Prostate gland (tissue), 2 donors: ENCODE measurements around the gene NAA30. TPM values are rescaled to one million over a fixed set of nuclear protein-coding genes. Genes with fewer than 3 reads are reported as not detected.

Source experiments
- DNase-seq: peaks from one replicate; pipeline ENCODE4 v3.0.0-alpha.2; 2019; ENCODE audit warnings: low spot score
- H3K27ac ChIP-seq, 2 donors: fragments of 200-600 bp; sonication (generic); 2 replicates each; pipeline ENCODE4 v1.5.1; 2017 to 2019
- H3K27me3 ChIP-seq: fragments of 200-600 bp; sonication (generic); replicated peaks from 2 replicates; pipeline ENCODE4 v1.5.1; 2019; ENCODE audit not compliant: insufficient read depth
- H3K36me3 ChIP-seq, 2 donors: fragments of 200-600 bp; sonication (generic); 1 replicate in 1 of 2; 2 replicates in 1 of 2; pipeline versions ENCODE4 v1.5.1 to v1.8.1; 2017 to 2019
- H3K4me1 ChIP-seq: fragments of 200-600 bp; sonication (generic); replicated peaks from 2 replicates; pipeline ENCODE4 v1.5.1; 2019
- H3K4me3 ChIP-seq, 2 donors: fragments of 200-600 bp; sonication (generic); 2 replicates each; pipeline ENCODE4 v1.5.1; 2017 to 2019
- H3K9me3 ChIP-seq: fragments of 200-600 bp; sonication (generic); 2 replicates; pipeline ENCODE4 v1.5.1; 2017
- CTCF ChIP-seq, 4 experiments: fragments of 200-600 bp in 2 of 4; fragments of 450-650 bp in 2 of 4; sonication (generic) in 2 of 4; IDR thresholded peaks; 1 replicate in 3 of 4; 2 replicates in 1 of 4; pipeline ENCODE4 v1.5.1; 2016 to 2019; ENCODE audit warnings: antibody characterized with exemption in 4 of 4, mild to moderate bottlenecking in 2 of 4, moderate library complexity in 2 of 4
- POLR2A ChIP-seq: fragments of 450-650 bp; IDR thresholded peaks from one replicate; pipeline ENCODE4 v1.6.1; 2016; ENCODE audit warnings: antibody characterized with exemption, mild to moderate bottlenecking
- POLR2AphosphoS5 ChIP-seq: sonication (generic); formaldehyde crosslinking; IDR thresholded peaks from one replicate; pipeline ENCODE4 v1.6.1; 2017; ENCODE audit warnings: antibody characterized with exemption
- WGBS: methylation state at CpG from one replicate; pipeline ENCODE4 v1.1.5; 2018; 5-methylcytosine and 5-hydroxymethylcytosine counted together
- intact Hi-C: fragments of 100-400 bp; cut with DNase I; formaldehyde crosslinking; loops from one replicate; pipeline ENCODE4 v1.14.2; 2022
- total RNA-seq, 2 donors: library from RNA; depleted of rRNA; stranded (reverse); fragments of >200 nt; gene quantifications; one replicate each; pipeline ENCODE4 v1.1.0, GENCODE V29; 2016

Gene NAA30
- total RNA-seq, 2 donors from 2014 or later: 13.7 to 27.5 TPM

- no peak for DNase-seq
- TF ChIP-seq POLR2AphosphoS5 (no peak), POLR2A (no peak), CTCF (IDR thresholded peaks at IDR 0.05) (no peak)
- 63% methylated on average over 3 of the region's 3 CpGs for WGBS
- H3K9me3 ChIP-seq: no peaks in the 10 kb centered on the region
- H3K4me3 ChIP-seq: no peak overlapping the region
- intact Hi-C loops: no loop called here
- H3K36me3 ChIP-seq: no peaks in the 10 kb centered on the region
- no peak overlapping the region for H3K27ac ChIP-seq
- H3K4me1 ChIP-seq: no peaks in the 10 kb centered on the region
- no peaks in the 10 kb centered on the region for H3K27me3 ChIP-seq
These were observed 15.2 kb upstream of the NAA30 start for GRCh38 chr14:57375156-57375555.

GRCh38 chr14:57378661-57379060, 11.7 kb upstream of the NAA30 start:
- H3K9me3 ChIP-seq: no peaks in the 10 kb centered on the region
- no peaks in the 10 kb centered on the region for H3K4me1 ChIP-seq
- H3K27ac ChIP-seq: no peak overlapping the region
- H3K36me3 ChIP-seq: no peaks in the 10 kb centered on the region
- no peak for DNase-seq
- TF ChIP-seq POLR2AphosphoS5 (no peak), CTCF (IDR thresholded peaks at IDR 0.05) (no peak), POLR2A (no peak)
- H3K4me3 ChIP-seq: no peak overlapping the region
- intact Hi-C loops: no loop called here
- H3K27me3 ChIP-seq: no peaks in the 10 kb centered on the region

GRCh38 chr14:57380935-57381334, 9.5 kb upstream of the NAA30 start:
- H3K4me1 ChIP-seq: no peaks in the 10 kb centered on the region
- no peak for DNase-seq
- no peaks in the 10 kb centered on the region for H3K36me3 ChIP-seq
- 88% methylated on average over 3 of the region's 3 CpGs for WGBS
- intact Hi-C loops: no loop called here
- no peak overlapping the region for H3K27ac ChIP-seq
- H3K4me3 ChIP-seq: no peak overlapping the region
- H3K27me3 ChIP-seq: no peaks in the 10 kb centered on the region
- no peak for TF ChIP-seq CTCF (IDR thresholded peaks at IDR 0.05)
- TF ChIP-seq POLR2A: no peak
- no peak for TF ChIP-seq POLR2AphosphoS5
- H3K9me3 ChIP-seq: no peaks in the 10 kb centered on the region

- WGBS: 81% methylated on average over 2 of the region's 2 CpGs
- H3K4me1 ChIP-seq: no peaks in the 10 kb centered on the region
These were observed 8.1 kb upstream of the NAA30 start for GRCh38 chr14:57382283-57382682.

More at GRCh38 chr14:57382283-57382682, 8.1 kb upstream of the NAA30 start:
- H3K9me3 ChIP-seq: no peaks in the 10 kb centered on the region
- no peak for TF ChIP-seq POLR2AphosphoS5
- no peak for TF ChIP-seq POLR2A
- no peak for TF ChIP-seq CTCF (IDR thresholded peaks at IDR 0.05)
- no peak for DNase-seq
- H3K27ac ChIP-seq: no peak overlapping the region
- H3K36me3 ChIP-seq: no peaks in the 10 kb centered on the region
- no peaks in the 10 kb centered on the region for H3K27me3 ChIP-seq
- H3K4me3 ChIP-seq: no peak overlapping the region
- intact Hi-C loops: no loop called here
